NCI-H2107 treated with DMSO at 0.1 percent for 48 hours (cell line): ENCODE data around the gene CDK18.

Experiments used
- DNase-seq: peaks from one replicate; lab custom pipeline; 2025; ENCODE audit not compliant: unreplicated experiment; lab: John Stamatoyannopoulos, UW

Gene CDK18

GRCh38 chr1:205568135-205568468 is 63.6 kb downstream of the CDK18 start:
- no peak for DNase-seq

DNA sequence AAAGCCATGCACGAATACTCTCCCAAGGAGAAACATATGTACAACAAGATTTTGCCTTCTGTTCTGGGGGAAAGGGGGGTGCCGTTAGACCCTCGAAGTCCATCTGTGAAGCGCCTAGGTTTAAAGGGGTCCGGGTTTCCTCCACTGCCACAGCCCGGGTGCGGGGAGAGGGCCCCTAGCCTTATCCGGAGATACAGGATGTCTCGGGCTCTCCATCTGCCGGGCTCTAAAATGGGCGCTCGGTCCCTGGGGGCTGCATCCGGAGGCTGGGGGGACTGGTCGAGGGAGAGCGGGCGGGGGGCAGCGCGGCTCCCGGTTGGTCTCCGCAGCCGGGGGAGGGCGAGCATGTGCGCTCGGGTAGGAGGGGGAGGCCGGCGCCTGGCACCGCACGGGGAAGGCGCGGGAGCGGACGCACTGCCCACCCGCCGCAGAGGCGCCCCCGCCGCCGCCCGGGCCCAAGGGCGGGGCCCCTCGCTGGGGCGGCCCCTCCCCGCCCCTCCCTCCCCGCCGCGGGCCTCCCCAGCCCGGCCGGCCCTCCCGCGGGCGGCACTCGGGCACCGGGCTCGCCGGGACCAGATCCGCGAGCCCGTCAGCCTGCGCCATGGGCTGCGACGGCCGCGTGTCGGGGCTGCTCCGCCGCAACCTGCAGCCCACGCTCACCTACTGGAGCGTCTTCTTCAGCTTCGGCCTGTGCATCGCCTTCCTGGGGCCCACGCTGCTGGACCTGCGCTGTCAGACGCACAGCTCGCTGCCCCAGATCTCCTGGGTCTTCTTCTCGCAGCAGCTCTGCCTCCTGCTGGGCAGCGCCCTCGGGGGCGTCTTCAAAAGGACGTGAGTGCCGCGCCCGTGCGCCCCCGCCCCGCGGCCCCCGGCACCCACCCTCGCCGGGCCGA is 64.2 kb downstream of the CDK18 start:
- DNase-seq, result no peak

- DNase-seq, result no peak
These were observed 65.1 kb downstream of the CDK18 start for GRCh38 chr1:205569411-205570172.

DNA sequence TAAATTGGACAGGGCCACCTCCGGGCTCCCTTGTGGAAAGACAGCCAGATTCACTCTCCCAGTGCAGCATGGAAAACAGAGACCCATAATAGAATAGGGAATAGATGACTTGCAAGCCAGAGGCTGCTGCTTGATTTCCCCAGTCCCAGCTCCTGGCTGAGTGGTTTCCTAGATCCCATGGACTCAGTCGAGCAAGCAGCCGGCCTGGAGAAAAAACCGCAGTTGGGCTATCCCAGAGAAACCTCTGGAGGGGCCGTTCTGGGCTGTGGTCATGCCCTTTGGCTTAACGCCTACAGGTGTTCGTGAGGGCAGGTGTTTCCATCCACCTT is 65.7 kb downstream of the CDK18 start:
- DNase-seq, result no peak

- DNase-seq, result no peak
These were observed 66.5 kb downstream of the CDK18 start for GRCh38 chr1:205570796-205571537.

- DNase-seq, result no peak
These were observed 67.3 kb downstream of the CDK18 start for GRCh38 chr1:205571747-205572146.

GRCh38 chr1:205572421-205572820 is 68.0 kb downstream of the CDK18 start:
- DNase-seq, result no peak

- no peak for DNase-seq
These were observed 70.9 kb downstream of the CDK18 start for GRCh38 chr1:205575294-205575885.

- no peak for DNase-seq
These were observed 71.5 kb downstream of the CDK18 start for GRCh38 chr1:205576011-205576410.

DNA sequence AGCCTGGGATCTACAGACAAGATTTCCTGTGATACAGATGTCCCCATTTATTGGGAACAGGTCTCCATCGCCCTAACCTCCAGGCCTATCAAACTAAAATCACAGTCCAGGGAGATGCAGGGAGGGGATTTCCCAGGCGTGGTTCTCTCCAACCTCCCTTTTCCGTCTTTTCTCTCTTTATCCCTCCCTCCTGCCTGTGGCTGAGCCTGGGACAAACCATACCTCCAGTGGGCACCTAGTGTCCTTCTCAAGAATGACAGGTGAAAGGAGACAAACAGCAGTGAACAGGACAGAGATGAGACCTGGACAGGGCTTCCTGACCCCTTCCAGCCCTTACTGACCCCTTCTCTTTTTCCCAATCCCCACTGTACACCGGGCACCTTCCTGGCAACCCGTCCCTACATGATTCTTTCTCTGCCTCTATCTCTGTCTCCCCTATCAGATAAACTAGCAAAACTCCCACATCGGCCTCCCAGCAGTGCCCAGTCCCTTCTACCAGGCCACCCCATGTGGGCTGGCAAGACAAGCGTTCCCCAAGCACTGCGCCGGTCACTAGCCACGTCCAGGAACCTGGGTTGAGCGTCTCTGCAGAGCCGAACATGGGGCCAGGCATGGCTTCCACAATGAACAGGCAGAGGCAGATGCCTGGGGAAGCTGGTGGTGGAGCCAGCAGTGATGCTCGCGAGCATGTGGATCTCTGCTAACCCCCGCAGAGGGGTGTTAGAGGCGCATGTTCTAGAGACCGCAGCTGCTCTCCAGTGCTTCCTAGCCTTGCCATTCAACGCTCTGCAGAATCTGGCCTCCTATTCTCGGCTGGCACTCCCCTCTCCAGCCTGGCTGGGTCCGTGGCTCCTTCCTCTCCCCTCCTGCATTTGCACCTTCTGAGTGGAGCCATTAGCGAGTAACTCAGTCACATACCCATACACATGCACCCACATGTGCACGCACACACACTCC is 72.6 kb downstream of the CDK18 start:
- DNase-seq, result no peak

- no peak for DNase-seq
These were observed 73.6 kb downstream of the CDK18 start for GRCh38 chr1:205577874-205578658.

- DNase-seq, result peak; percentile 83
These were observed 74.5 kb downstream of the CDK18 start for GRCh38 chr1:205578780-205579571.

DNA sequence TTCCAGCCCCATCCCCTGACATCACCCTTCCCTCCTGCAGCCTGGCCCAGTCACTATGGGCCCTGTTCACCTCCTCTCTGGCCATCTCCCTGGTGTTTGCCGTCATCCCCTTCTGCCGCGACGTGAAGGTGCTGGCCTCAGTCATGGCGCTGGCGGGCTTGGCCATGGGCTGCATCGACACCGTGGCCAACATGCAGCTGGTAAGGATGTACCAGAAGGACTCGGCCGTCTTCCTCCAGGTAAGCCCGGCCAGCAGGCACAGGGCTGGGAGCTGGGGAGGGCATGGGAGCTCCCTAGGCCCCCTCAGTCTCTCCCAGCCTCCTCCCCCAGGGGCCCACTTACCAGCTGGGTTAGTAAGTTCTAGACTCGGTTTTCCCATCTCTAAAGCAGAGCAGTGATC is 75.2 kb downstream of the CDK18 start:
- no peak for DNase-seq

DNA sequence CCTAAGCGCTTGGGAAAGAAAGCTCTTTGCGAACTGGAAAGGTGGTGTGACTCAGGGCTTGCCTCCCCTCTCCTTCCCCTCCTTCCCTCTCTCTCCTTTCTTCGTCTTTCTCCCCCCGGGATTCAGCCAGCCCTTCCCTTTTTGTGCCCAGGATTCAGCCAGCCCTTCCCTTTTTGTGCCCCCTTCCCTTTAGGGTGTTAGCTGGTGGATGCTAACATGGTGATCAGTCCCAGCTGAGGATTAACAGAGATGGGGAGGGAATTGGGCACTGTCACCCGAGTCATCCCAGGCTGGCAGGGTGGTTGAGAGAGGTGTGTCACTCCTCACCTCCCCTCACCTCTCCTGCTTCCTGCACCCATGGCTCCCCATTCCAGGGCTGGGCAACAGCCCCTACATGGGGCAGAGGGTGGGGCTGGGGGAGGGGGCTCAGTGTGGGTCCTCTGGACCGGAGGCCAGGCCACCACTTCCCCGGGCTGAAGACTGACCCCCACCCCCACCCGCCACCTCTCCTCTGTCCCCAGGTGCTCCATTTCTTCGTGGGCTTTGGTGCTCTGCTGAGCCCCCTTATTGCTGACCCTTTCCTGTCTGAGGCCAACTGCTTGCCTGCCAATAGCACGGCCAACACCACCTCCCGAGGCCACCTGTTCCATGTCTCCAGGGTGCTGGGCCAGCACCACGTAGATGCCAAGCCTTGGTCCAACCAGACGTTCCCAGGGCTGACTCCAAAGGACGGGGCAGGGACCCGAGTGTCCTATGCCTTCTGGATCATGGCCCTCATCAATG is 75.9 kb downstream of the CDK18 start:
- DNase-seq, result no peak

DNA sequence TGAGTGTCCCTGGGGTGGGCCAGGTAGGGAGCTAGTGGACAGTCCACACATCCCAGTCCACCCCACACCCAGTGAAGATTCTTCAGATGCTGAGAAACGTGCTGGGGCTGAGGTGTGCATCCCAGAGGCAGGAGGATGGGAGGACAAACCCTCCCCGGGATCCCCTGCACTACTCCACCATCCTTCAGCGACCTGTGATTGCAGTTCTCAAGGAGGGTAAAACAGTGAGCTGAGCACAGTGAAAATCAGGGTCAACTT is 76.4 kb downstream of the CDK18 start:
- DNase-seq, result no peak

GRCh38 chr1:205581321-205581980 is 77.0 kb downstream of the CDK18 start:
- no peak for DNase-seq

DNA sequence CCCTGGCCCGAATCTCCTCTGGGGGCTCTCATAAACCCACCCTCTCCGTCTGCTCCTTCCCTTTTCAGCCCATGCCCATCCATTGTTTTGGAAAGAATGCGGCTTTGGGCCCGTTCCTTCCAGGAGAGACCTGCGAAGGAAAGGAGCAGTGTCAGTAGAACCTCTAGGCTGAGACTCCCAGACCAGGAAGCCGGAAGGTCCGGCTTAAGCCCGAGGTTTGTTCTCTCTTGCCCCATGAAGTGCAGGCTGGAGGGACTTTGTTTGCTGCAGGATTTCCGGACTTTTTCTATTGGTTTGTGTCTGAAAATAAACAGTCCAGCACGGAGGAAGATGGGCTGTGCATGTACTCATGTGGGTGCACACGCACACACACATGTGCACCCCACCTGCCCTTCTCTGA is 77.6 kb downstream of the CDK18 start:
- DNase-seq, result no peak
